HG02623 (cell line): ENCODE results near the gene CNTN5.
"Not testable (repeated sequence)": the region's sequence is repeated elsewhere in the genome, so short reads cannot be mapped to it uniquely, and the experiment has no call there.

Experiments used
- ATAC-seq: cut with Tn5 transposase; IDR thresholded peaks from one replicate; pipeline ENCODE4 v1.9.1; 2021; ENCODE audit warnings: moderate library complexity; ENCODE audit not compliant: unreplicated experiment

The CNTN5 gene

GRCh38 chr11:99268886-99269285 lies 248.1 kb downstream of the CNTN5 start:
- ATAC-seq = no peak

DNA sequence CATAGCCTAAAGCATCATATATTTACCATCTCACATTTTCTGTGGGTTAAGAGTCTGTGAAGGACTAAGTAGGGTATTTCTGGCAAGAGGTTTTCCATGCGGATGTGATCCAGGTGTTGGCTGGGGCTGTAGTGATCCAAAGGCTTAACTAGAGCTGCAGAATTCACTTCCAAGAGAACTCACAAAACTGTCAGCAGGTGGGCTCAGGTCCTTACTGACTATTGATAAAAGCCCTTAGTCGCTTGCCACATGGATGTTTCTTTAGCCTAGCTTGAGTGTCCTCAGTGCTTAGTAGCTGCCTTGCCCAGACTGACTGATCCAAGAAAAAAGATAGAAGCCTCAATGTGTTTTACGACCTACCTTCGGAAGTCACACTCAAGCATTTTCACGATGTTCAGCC lies 250.8 kb downstream of the CNTN5 start:
- no peak for ATAC-seq

DNA sequence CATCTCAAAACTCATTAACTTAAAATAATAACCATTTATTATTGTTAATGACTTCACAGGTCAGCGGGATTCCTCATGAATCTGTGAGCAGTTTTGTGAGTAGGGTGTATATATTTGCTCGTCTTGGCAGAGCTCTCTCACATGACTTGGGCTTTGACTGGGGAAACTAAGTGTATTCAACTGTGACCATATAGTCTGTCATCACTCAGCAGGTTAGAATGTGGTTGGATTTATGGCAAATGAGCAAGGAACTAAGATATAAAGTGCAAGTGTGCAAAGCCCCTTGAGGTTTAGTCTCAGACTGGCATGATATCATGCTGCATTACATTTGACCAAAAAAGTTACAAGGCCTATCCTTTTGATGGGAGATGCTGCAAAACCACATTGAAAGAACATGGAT lies 254.8 kb downstream of the CNTN5 start:
- ATAC-seq = no peak

DNA sequence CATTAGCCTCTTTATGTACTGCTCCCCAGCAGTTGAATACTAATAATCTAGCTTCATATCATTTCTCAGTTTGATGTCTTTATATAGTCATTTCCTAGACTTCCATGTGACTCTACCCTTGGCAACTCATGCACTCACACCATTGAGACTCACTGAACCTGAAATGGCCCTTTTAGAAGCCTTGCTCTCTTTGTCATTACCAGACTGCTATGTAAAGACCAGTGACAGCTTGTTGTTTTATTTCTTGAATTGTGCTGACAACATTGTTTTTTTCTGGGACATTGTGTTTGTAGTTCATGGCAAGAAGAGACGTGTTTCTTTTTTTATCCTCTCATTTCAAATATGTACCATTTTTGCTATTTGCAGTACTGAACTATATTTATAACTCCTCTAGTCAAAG lies 256.5 kb downstream of the CNTN5 start:
- no peak for ATAC-seq

DNA sequence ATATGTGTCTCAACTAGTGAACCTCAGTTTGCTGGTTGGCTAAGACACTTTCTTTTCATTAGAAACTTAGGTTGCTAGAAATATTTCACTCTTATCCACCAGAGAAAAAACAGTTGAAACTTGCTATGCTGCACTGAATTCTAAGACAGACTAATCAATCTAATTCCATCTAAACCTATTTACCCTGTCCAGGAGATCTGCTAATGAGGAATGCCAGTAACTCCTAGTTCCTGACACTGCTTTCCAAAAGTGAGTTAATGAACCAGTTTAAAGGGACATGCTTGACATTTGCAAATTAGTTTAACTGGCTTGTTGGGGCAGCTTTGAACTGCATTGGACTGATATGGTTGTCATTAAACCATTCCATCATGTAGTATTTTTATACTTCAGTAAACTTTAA lies 258.5 kb downstream of the CNTN5 start:
- ATAC-seq = no peak

- ATAC-seq = no peak
Observed at GRCh38 chr11:99281331-99281730, 260.6 kb downstream of the CNTN5 start.

- not testable (repeated sequence) for ATAC-seq
Observed at GRCh38 chr11:99297925-99298324, 277.2 kb downstream of the CNTN5 start.

DNA sequence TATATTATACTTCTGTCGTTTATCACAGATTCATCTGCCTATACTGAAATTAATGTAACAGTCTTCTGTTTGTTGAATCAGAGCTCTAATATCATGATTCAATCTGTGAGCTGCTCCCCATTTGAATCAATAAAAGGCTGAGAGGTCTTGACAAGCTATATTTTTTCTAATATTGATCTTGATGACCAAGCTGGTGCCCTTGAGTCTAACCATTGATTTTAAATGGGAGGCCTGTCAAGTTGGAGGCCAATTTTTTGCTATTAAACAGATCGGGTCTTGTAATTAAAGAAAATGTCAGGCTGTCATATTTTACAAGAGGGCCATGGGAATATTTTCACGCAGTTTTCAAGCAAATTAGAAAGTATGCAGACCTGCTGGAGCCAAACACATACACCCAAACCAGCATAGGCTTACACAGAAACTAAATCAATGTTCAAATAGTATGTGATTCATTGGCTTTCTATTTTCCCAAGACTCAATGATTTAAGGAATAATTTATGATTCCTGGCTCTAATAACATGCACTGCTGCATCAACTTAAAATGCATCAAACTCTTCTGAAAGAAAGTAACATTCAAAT lies 286.9 kb downstream of the CNTN5 start:
- ATAC-seq = no peak

- ATAC-seq = no peak
Observed at GRCh38 chr11:99311870-99312269, 291.1 kb downstream of the CNTN5 start.

GRCh38 chr11:99316776-99317520 lies 296.2 kb downstream of the CNTN5 start:
- ATAC-seq = no peak

DNA sequence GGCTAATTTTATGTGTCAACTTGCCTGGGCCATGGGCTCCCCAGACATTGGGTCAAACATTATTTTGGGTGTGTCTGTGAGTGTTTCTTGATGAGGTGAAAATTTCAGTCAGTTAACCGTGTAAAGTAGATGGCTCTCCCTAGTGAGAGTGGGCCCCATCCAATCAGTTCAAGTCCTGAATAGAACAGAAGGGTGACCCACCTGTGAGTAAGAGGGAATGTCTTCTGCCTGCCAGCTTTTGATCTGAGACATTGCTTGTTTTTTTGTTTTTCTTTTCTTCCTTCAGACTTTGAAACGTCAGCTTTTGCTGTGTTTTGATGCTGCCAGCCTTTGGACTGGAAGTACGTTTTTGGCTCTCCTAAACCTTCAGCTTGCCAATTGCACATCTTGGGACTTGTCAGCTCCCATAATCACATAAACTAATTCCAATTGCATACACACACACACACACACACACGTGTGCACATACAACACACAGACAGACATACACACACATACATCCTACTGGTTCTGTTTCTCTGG lies 300.1 kb downstream of the CNTN5 start:
- no peak for ATAC-seq

- no peak for ATAC-seq
Observed at GRCh38 chr11:99325847-99326246, 305.1 kb downstream of the CNTN5 start.

- no peak for ATAC-seq
Observed at GRCh38 chr11:99327066-99327465, 306.3 kb downstream of the CNTN5 start.

DNA sequence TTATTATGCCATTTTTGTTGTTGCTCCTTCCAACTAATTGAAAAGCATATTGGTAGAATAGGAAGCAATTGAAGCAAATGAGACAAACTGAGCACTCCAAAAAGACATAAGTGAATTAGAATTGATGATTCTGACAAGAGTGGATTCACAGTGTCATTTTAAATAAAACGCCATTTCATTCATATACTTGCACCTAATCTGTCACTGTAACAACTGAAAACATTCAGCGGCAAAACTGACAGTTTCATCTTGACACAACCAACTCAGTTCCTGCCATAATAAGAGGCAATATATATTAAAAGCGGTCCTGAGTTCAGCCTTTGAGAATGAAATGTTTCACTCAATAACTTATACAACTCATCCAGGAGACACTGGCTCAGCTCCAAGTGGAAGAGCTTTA lies 306.8 kb downstream of the CNTN5 start:
- ATAC-seq = no peak

DNA sequence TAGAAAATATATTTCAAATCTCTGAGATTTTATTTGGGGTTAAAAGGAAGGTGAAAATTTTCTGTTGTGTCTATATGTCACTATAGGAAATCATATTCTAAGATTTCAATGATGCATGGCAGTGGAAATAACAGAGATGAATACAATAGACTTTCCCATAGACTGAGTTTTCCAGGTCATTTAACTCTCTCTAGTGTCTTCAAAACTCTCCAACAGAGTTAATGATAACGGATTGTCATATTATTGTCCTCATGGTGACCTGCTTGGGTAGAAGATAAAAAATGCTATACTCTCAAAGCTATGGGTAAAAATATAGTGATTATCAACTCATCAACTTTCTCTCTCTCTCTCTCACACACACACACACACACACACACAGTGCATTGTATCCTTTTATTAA lies 312.9 kb downstream of the CNTN5 start:
- no peak for ATAC-seq

DNA sequence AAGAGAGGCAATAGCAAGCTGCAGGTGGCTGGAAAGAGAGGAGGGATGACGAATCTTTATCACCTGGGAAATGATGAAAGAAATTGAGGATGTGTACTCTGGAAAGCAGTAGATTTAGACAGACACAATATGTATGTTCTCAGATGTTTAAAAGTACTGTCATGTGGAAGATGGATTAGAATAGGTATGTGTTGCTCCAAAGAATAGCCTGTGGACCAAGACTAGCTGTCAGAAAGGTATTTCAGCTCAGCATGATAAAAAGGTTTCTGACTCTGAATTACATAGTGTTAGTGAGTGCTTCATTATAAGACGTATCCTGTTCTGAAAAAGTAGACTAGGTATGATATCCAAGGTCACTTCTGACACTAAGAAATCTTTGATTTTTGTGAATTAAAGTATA lies 322.4 kb downstream of the CNTN5 start:
- no peak for ATAC-seq

GRCh38 chr11:99349151-99349673 lies 328.5 kb downstream of the CNTN5 start:
- no peak for ATAC-seq

GRCh38 chr11:99351624-99352023 lies 330.9 kb downstream of the CNTN5 start:
- ATAC-seq = no peak

GRCh38 chr11:99352642-99353041 lies 331.9 kb downstream of the CNTN5 start:
- no peak for ATAC-seq

- no peak for ATAC-seq
Observed at GRCh38 chr11:99366546-99366945, 345.8 kb downstream of the CNTN5 start.

GRCh38 chr11:99368583-99368982 lies 347.8 kb downstream of the CNTN5 start:
- ATAC-seq = no peak

- ATAC-seq = no peak
Observed at GRCh38 chr11:99370549-99371216, 349.9 kb downstream of the CNTN5 start.
